K562 (cell line): ENCODE measurements around the gene OMP. TPM values are rescaled to one million over a fixed set of nuclear protein-coding genes. Genes with fewer than 3 reads are reported as not detected.

ENCODE experiments used
- ATAC-seq: fragments of 200-7000 bp; cut with Tn5 transposase; 3 replicates; pipeline ENCODE4 v1.9.1; 2020; ENCODE audit warnings: moderate library complexity
- BruUV-seq: library from RNA; stranded (reverse); fragments of 400-500 nt; replicated peaks from 2 replicates; lab custom pipeline; 2021; lab: Mats Ljungman, UMichigan
- CTCF ChIA-PET: fragments of 300-600 bp; formaldehyde crosslinking; extraction: SDS; loops from one replicate; lab custom pipeline; 2021; ENCODE audit warnings: low intra/inter-chr PET ratio; lab: Yijun Ruan, JAX
- POLR2A ChIA-PET: fragments of 300-600, 350-650 bp; sonication (Branson Sonifier 250); formaldehyde crosslinking; extraction: SDS; loops from one replicate; lab custom pipeline; 2021; ENCODE audit warnings: antibody characterized with exemption, inconsistent platforms; lab: Yijun Ruan, JAX
- DNase-seq, 4 experiments: peaks; one replicate each; pipeline versions ENCODE4 v3.0.0 to v3.0.0-alpha.2; 2011 to 2018; ENCODE audit warnings: low spot score in 3 of 4, mixed read lengths in 3 of 4; ENCODE audit errors: extremely low read depth in 1 of 4
- FAIRE-seq: peaks from 2 replicates; lab custom pipeline; 2011; peaks lifted over from hg19 to GRCh38; lab: Jason Lieb, UNC
- H2AFZ ChIP-seq: 2 replicates; pipeline ENCODE4 v1.6.0; 2011; ENCODE audit warnings: low read depth, low read length, control low read depth, inconsistent platforms
- H3K27ac ChIP-seq: fragments of 200-600 bp; 3 replicates; pipeline ENCODE4 v1.8.0; 2011; ENCODE audit warnings: low read depth, mild to moderate bottlenecking, control low read depth, inconsistent platforms, low read length, moderate library complexity, mixed read lengths; ENCODE audit errors: extremely low read depth
- H3K27me3 ChIP-seq, 2 experiments: fragments of 300-600 bp in 1 of 2; 2 replicates in 1 of 2; 3 replicates in 1 of 2; pipeline versions ENCODE4 v1.6.0 to v1.8.0; 2011; ENCODE audit warnings: inconsistent platforms in 2 of 2, low read length in 2 of 2, mild to moderate bottlenecking in 1 of 2, mixed read lengths in 1 of 2, moderate library complexity in 1 of 2; ENCODE audit not compliant: control insufficient read depth in 2 of 2, insufficient read depth in 2 of 2
- H3K36me3 ChIP-seq: fragments of 300-600 bp; 3 replicates; pipeline ENCODE4 v1.8.0; 2011; ENCODE audit warnings: mild to moderate bottlenecking, low read length, inconsistent platforms; ENCODE audit not compliant: control insufficient read depth, insufficient read depth
- H3K4me1 ChIP-seq, 2 experiments: fragments of 200-600 bp in 1 of 2; replicated peaks in 1 of 2; 2 replicates in 1 of 2; 3 replicates in 1 of 2; pipeline versions ENCODE4 v1.5.1 to v1.8.0; 2011; ENCODE audit warnings: inconsistent platforms in 2 of 2, low read length in 2 of 2, mild to moderate bottlenecking in 1 of 2, mixed read lengths in 1 of 2, moderate library complexity in 1 of 2; ENCODE audit not compliant: control insufficient read depth in 2 of 2, insufficient read depth in 2 of 2
- H3K4me2 ChIP-seq: 2 replicates; pipeline ENCODE4 v1.6.1; 2011; ENCODE audit warnings: low read length, control low read depth, inconsistent platforms, mixed read lengths; ENCODE audit not compliant: insufficient read depth
- H3K4me3 ChIP-seq: fragments of 200-600 bp; sonication (generic), shearing (Covaris generic); 2 replicates; pipeline ENCODE4 v1.5.1; 2016; ENCODE audit warnings: control low read depth, inconsistent platforms
- H3K79me2 ChIP-seq: fragments of 200-600 bp; 3 replicates; pipeline ENCODE4 v1.8.0; 2011; ENCODE audit warnings: low read length, inconsistent platforms; ENCODE audit not compliant: control insufficient read depth, insufficient read depth
- H3K9ac ChIP-seq, 2 experiments: 2 replicates each; pipeline versions ENCODE4 v1.6.0 to v1.6.1; 2011; ENCODE audit warnings: low read depth in 2 of 2, low read length in 2 of 2, control low read depth in 1 of 2, inconsistent platforms in 1 of 2, mild to moderate bottlenecking in 1 of 2, mixed read lengths in 1 of 2; ENCODE audit not compliant: insufficient read depth in 1 of 2
- H3K9me1 ChIP-seq: one replicate; pipeline ENCODE4 v1.6.0; 2011; ENCODE audit warnings: inconsistent platforms, mild to moderate bottlenecking, low read length, moderate library complexity; ENCODE audit not compliant: control insufficient read depth, insufficient read depth
- H3K9me3 ChIP-seq: replicated peaks from 2 replicates; pipeline ENCODE4 v1.5.1; 2011; ENCODE audit warnings: low read depth, low read length, inconsistent platforms; ENCODE audit not compliant: control insufficient read depth, insufficient read depth
- H4K20me1 ChIP-seq: replicated peaks from 2 replicates; pipeline ENCODE4 v1.6.1; 2011; ENCODE audit warnings: low read length, inconsistent platforms, mixed read lengths; ENCODE audit not compliant: control insufficient read depth, insufficient read depth
- CC2D1A ChIP-seq: fragments of 450-650 bp; IDR thresholded peaks from 2 replicates; pipeline ENCODE4 v1.6.1; 2017; ENCODE audit warnings: mild to moderate bottlenecking
- RFX7 ChIP-seq: fragments of 250-450 bp; sonication (Bioruptor Pico); IDR thresholded peaks from 2 replicates; pipeline ENCODE4 v1.5.1; 2021; ENCODE audit warnings: mild to moderate bottlenecking
- TFAM ChIP-seq: fragments of 250-450 bp; sonication (Bioruptor Pico); conservative IDR thresholded peaks from 2 replicates; pipeline ENCODE4 v1.5.0; 2021; ENCODE audit warnings: mild to moderate bottlenecking, moderate library complexity
- ZFP36 ChIP-seq: fragments of 150-350 bp; IDR thresholded peaks from 2 replicates; pipeline ENCODE4 v1.6.1; 2018; ENCODE audit warnings: low read length, low read depth; ENCODE audit not compliant: partially characterized antibody
- ZNF253 ChIP-seq: fragments of 250-450 bp; sonication (Bioruptor Pico); conservative IDR thresholded peaks from 2 replicates; pipeline ENCODE4 v1.6.1; 2021; ENCODE audit warnings: mild to moderate bottlenecking
- ZNF384 ChIP-seq: IDR thresholded peaks from 2 replicates; pipeline ENCODE4 v1.6.1; 2012; ENCODE audit warnings: low read depth, low read length, improper control_type of control experiment
- ZNF707 ChIP-seq: fragments of 250-450 bp; sonication (Bioruptor Pico); conservative IDR thresholded peaks from 2 replicates; pipeline ENCODE4 v1.8.0; 2022; ENCODE audit warnings: inconsistent platforms, mild to moderate bottlenecking, moderate library complexity
- WGBS: fragments of 100-300 bp; shearing (Covaris generic); methylation state at CpG from one replicate; pipeline ENCODE4 v1.1.6; 2016; ENCODE audit warnings: low coverage, mixed read lengths; ENCODE audit not compliant: insufficient coverage; ENCODE audit errors: missing lambda C conversion rate; 5-methylcytosine and 5-hydroxymethylcytosine counted together
- in situ Hi-C: fragments of 300-500 bp; cut with MboI; formaldehyde crosslinking; loops from 4 replicates; pipeline ENCODE4 v1.15.0; 2018; ENCODE audit warnings: inconsistent platforms, mixed read lengths
- intact Hi-C: fragments of 100-400 bp; cut with micrococcal nuclease; formaldehyde crosslinking; loops from 2 replicates; pipeline ENCODE4 v1.14.2; 2022
- polyA plus RNA-seq, 8 experiments: library from polyadenylated mRNA; depleted of rRNA in 4 of 8; stranded (reverse) in 5 of 8; unstranded in 3 of 8; fragments of >200 nt; fragmentation: Nextera tagmentation in 2 of 8; fragmentation: Illumina TruSeq in 1 of 8; extraction: Ambion mirVana in 2 of 8; extraction: Trizol in 1 of 8; gene quantifications; 2 replicates each; pipeline versions ENCODE4 v1.2.1 to v1.2.3, GENCODE V29; 2011 to 2014; ENCODE audit warnings: inconsistent platforms in 1 of 8, missing spikeins in 1 of 8
- total RNA-seq, 7 experiments: library from RNA; depleted of rRNA in 6 of 7; stranded (reverse); fragments of >200 nt in 6 of 7; fragmentation: Illumina TruSeq in 2 of 7; extraction: Trizol in 2 of 7; gene quantifications; 2 replicates each; pipeline versions ENCODE4 v1.2.1 to v1.2.3, GENCODE V29; 2011 to 2021; ENCODE audit warnings: low replicate concordance in 1 of 7
- TF ChIP-seq, protein P1 (sequence below): sonication (generic); formaldehyde crosslinking; IDR thresholded peaks from 2 replicates; pipeline ENCODE4 v1.9.0; 2022; ENCODE audit warnings: mild to moderate bottlenecking, missing genetic modification reagents
- TF ChIP-seq, protein P2 (sequence below): fragments of 450-650 bp; formaldehyde crosslinking; IDR thresholded peaks from 2 replicates; pipeline ENCODE4 v1.4.0; 2020; ENCODE audit warnings: mild to moderate bottlenecking, moderate library complexity
- TF ChIP-seq, protein P3 (sequence below): IDR thresholded peaks from 2 replicates; pipeline ENCODE4 v1.6.1; 2012; ENCODE audit warnings: low read depth, low read length, improper control_type of control experiment, borderline replicate concordance

OMP gene
- total and polyA plus RNA-seq, 9 of the 15 experiments (the other 6 are each of a cell fraction or from before 2014, with no cell fraction given), result not detected

- TF ChIP-seq ZNF707 (CRISPR knock-in tag) (no peak), TFAM (CRISPR knock-in tag) (no peak), ZNF384 (no peak), ZNF253 (no peak), CC2D1A (no peak), RFX7 (CRISPR knock-in tag) (no peak)
- TF ChIP-seq, protein P1, sequence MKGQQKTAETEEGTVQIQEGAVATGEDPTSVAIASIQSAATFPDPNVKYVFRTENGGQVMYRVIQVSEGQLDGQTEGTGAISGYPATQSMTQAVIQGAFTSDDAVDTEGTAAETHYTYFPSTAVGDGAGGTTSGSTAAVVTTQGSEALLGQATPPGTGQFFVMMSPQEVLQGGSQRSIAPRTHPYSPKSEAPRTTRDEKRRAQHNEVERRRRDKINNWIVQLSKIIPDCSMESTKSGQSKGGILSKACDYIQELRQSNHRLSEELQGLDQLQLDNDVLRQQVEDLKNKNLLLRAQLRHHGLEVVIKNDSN (CRISPR knock-in tag), result no peak
- TF ChIP-seq, protein P2, sequence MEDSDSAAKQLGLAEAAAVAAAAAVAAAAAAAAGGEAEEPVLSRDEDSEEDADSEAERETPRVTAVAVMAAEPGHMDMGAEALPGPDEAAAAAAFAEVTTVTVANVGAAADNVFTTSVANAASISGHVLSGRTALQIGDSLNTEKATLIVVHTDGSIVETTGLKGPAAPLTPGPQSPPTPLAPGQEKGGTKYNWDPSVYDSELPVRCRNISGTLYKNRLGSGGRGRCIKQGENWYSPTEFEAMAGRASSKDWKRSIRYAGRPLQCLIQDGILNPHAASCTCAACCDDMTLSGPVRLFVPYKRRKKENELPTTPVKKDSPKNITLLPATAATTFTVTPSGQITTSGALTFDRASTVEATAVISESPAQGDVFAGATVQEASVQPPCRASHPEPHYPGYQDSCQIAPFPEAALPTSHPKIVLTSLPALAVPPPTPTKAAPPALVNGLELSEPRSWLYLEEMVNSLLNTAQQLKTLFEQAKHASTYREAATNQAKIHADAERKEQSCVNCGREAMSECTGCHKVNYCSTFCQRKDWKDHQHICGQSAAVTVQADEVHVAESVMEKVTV (CRISPR knock-in tag), result no peak
These were observed 8.2 kb downstream of the OMP start (continued) for GRCh38 chr11:77110836-77111235.

DNA sequence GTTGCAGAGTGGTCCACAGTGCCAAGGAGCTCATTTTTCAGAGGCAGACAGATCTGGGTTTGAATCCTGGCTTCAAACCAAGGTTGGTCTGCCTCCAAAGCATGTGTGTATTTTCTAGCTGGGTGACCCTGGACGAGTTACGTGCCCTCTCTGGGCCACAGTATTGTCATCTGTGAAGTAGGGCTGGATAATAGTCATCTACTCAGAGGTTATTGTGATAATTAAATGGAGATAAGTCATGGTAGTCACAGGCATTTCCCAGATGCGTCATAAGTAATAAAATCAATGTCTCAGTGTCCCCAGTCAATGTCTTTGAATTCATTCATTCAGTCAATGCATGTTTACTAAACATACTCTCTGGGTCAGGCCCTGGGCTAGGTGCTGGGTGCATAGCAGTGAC, 8.6 kb downstream of the OMP start:
- no peak overlapping the region for H3K4me2 ChIP-seq
- H3K9me1 ChIP-seq, result no peaks in the 10 kb centered on the region
- TF ChIP-seq, protein P3, sequence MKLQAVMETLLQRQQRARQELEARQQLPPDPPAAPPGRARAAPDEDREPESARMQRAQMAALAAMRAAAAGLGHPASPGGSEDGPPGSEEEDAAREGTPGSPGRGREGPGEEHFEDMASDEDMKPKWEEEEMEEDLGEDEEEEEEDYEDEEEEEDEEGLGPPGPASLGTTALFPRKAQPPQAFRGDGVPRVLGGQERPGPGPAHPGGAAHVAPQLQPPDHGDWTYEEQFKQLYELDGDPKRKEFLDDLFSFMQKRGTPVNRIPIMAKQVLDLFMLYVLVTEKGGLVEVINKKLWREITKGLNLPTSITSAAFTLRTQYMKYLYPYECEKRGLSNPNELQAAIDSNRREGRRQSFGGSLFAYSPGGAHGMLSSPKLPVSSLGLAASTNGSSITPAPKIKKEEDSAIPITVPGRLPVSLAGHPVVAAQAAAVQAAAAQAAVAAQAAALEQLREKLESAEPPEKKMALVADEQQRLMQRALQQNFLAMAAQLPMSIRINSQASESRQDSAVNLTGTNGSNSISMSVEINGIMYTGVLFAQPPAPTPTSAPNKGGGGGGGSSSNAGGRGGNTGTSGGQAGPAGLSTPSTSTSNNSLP, result no peak
- TF ChIP-seq ZFP36, result peak; percentile 10
- ATAC-seq (no peak), FAIRE-seq (no peak), DNase-seq (no peak)
- ChIA-PET CTCF (interaction anchor here (0.5 to 3.8 kb wide), 2 partner anchors 65 to 77 kb away, joined by 3 to 25 read pairs; no protein-coding TSS in a partner anchor), POLR2A (interaction anchor here (0.7 kb wide), 1 partner anchor 88 kb away, joined by 3 read pairs; no protein-coding TSS in a partner anchor)
- no peaks in the 10 kb centered on the region for H3K9me3 ChIP-seq
- H3K79me2 ChIP-seq, result no peaks in the 10 kb centered on the region
- 6% methylated on average over 3 of the region's 3 CpGs for WGBS
- in situ Hi-C loops (no loop called here), intact Hi-C loops (loop anchor here (2.0 to 5.0 kb wide), 2 partner anchors 20 to 189 kb away; no protein-coding TSS in a partner anchor)
- H3K27me3 ChIP-seq, result peaks cover 12 to 71% of the 10 kb centered on the region in 2 experiments; a peak in 4 of 5 replicates
- H3K4me3 ChIP-seq, result no peak overlapping the region
- BruUV-seq, result no TSS peak
- H3K27ac ChIP-seq, result no peak overlapping the region
- H3K36me3 ChIP-seq, result no peaks in the 10 kb centered on the region
- H4K20me1 ChIP-seq, result no peaks in the 10 kb centered on the region
- peaks cover 0 to 17% of the 10 kb centered on the region in 2 experiments; a peak in 2 of 5 replicates for H3K4me1 ChIP-seq
- H2AFZ ChIP-seq, result no peak overlapping the region
- H3K9ac ChIP-seq, result no peak overlapping the region
